Left lung (tissue), 10 donors: Measurements from ENCODE around the gene MYLK. TPM values are rescaled to one million over a fixed set of nuclear protein-coding genes. Genes with fewer than 3 reads are reported as not detected.

Source experiments
- ATAC-seq: fragments of 200-7000 bp; cut with Tn5 transposase; one replicate; pipeline ENCODE4 v1.9.1; 2020; ENCODE audit warnings: moderate library complexity
- DNase-seq, 4 donors: peaks; one replicate each; pipeline ENCODE4 v3.0.0-alpha.2; 2013 to 2020
- H3K27ac ChIP-seq, 2 donors: fragments of 200-600 bp; sonication (generic) in 1 of 2; one replicate each; pipeline versions ENCODE4 v1.5.0 to v1.8.0; 2020 to 2021
- H3K27me3 ChIP-seq, 2 donors: fragments of 200-600 bp; sonication (generic) in 1 of 2; one replicate each; pipeline versions ENCODE4 v1.5.0 to v1.8.0; 2020 to 2021
- H3K36me3 ChIP-seq, 2 donors: fragments of 200-600 bp; sonication (generic) in 1 of 2; one replicate each; pipeline versions ENCODE4 v1.5.0 to v1.8.0; 2020 to 2021
- H3K4me1 ChIP-seq, 2 donors: fragments of 200-600 bp; one replicate each; pipeline ENCODE4 v1.8.0; 2021
- H3K4me3 ChIP-seq, 2 donors: fragments of 200-600 bp; sonication (generic) in 1 of 2; one replicate each; pipeline versions ENCODE4 v1.5.0 to v1.8.0; 2020 to 2021; ENCODE audit warnings: mild to moderate bottlenecking in 1 of 2
- H3K9me3 ChIP-seq, 2 donors: fragments of 200-600 bp; sonication (generic) in 1 of 2; one replicate each; pipeline versions ENCODE4 v1.5.0 to v1.8.0; 2020 to 2021
- CTCF ChIP-seq, 2 donors: fragments of 200-600 bp; sonication (generic) in 1 of 2; IDR thresholded peaks; one replicate each; pipeline versions ENCODE4 v1.5.0 to v1.8.0; 2021; ENCODE audit warnings: antibody characterized with exemption in 2 of 2
- intact Hi-C, 2 donors: fragments of 100-400 bp; cut with DNase I; formaldehyde crosslinking; loops; one replicate each; pipeline versions ENCODE4 v1.11.2 to v1.14.2; 2022
- polyA plus RNA-seq, 6 donors: library from polyadenylated mRNA; unstranded; fragments of 120-200 nt; gene quantifications; one replicate each; pipeline ENCODE4 v1.2.1, GENCODE V29; 2013; ENCODE audit not compliant: insufficient read length in 6 of 6
- total RNA-seq, 2 donors: library from RNA; stranded (reverse); fragmentation: NEBNext Ultra II Directional; extraction: Animal tissue kit (Norgen Biotek cat#: 25700); gene quantifications; one replicate each; pipeline ENCODE4 v1.2.1, GENCODE V29; 2021
- donor health status: DM: no; HTN: yes; CAD: no.
- donor health status: DM: no; HTN: no; CAD: no.

Gene MYLK
- total and polyA plus RNA-seq, 8 donors = 155 to 468 (median 410) TPM

GRCh38 chr3:123593381-123593780 lies 290.8 kb downstream of the MYLK start:
- intact Hi-C loops = no loop called here
- Histone ChIP-seq H3K36me3 (peaks cover 0 to 10% of the 10 kb centered on the region in 2 donors), H3K4me1 (no peaks in the 10 kb centered on the region), H3K9me3 (peaks cover 0 to 14% of the 10 kb centered on the region in 2 donors), H3K4me3 (no peak overlapping the region), H3K27me3 (no peaks in the 10 kb centered on the region), H3K27ac (no peak overlapping the region)
- no peak for DNase-seq
- TF ChIP-seq CTCF (IDR thresholded peaks at IDR 0.05) = no peak
- no peak for ATAC-seq

GRCh38 chr3:123590685-123591450 lies 293.3 kb downstream of the MYLK start:
- H3K4me3 ChIP-seq = no peak overlapping the region
- H3K9me3 ChIP-seq = peaks cover 0 to 14% of the 10 kb centered on the region in 2 donors
- H3K36me3 ChIP-seq = peaks cover 0 to 10% of the 10 kb centered on the region in 2 donors
- no peak for ATAC-seq
- intact Hi-C loops = no loop called here
- H3K27me3 ChIP-seq = no peaks in the 10 kb centered on the region
- no peak for DNase-seq
- TF ChIP-seq CTCF (IDR thresholded peaks at IDR 0.05) = no peak
- H3K4me1 ChIP-seq = peaks cover 0 to 8% of the 10 kb centered on the region in 2 donors
- no peak overlapping the region for H3K27ac ChIP-seq

GRCh38 chr3:123587401-123587800 lies 296.7 kb downstream of the MYLK start:
- DNase-seq (no peak), ATAC-seq (no peak)
- no peak overlapping the region for H3K27ac ChIP-seq
- H3K4me3 ChIP-seq = no peak overlapping the region
- H3K9me3 ChIP-seq = peaks cover 0 to 14% of the 10 kb centered on the region in 2 donors
- H3K27me3 ChIP-seq = no peaks in the 10 kb centered on the region
- peaks cover 5 to 27% of the 10 kb centered on the region in 2 donors for H3K4me1 ChIP-seq
- intact Hi-C loops = no loop called here
- TF ChIP-seq CTCF (IDR thresholded peaks at IDR 0.05) = no peak
- H3K36me3 ChIP-seq = peaks cover 0 to 10% of the 10 kb centered on the region in 2 donors

- peaks cover 0 to 14% of the 10 kb centered on the region in 2 donors for H3K9me3 ChIP-seq
- no peak for TF ChIP-seq CTCF (IDR thresholded peaks at IDR 0.05)
- no peak for DNase-seq
- ATAC-seq = no peak
- H3K27me3 ChIP-seq = no peaks in the 10 kb centered on the region
- peak overlapping the region in 1 of 2 donors; percentile 86 for H3K4me3 ChIP-seq
- peaks cover 0 to 10% of the 10 kb centered on the region in 2 donors for H3K36me3 ChIP-seq
- intact Hi-C loops = no loop called here
- peaks cover 8 to 27% of the 10 kb centered on the region in 2 donors for H3K4me1 ChIP-seq
- no peak overlapping the region for H3K27ac ChIP-seq
These were observed 297.2 kb downstream of the MYLK start for GRCh38 chr3:123586968-123587367.

GRCh38 chr3:123586131-123586530 lies 298.0 kb downstream of the MYLK start:
- peak; percentile 39 for ATAC-seq
- peak overlapping the region; percentile 96 for H3K27ac ChIP-seq

More at GRCh38 chr3:123586131-123586530, 298.0 kb downstream of the MYLK start:
- intact Hi-C loops = no loop called here
- Histone ChIP-seq H3K4me3 (peak overlapping the region; percentile 76 to 86), H3K36me3 (peaks cover 0 to 15% of the 10 kb centered on the region in 2 donors), H3K27me3 (no peaks in the 10 kb centered on the region), H3K9me3 (peaks cover 0 to 12% of the 10 kb centered on the region in 2 donors), H3K4me1 (peaks cover 8 to 27% of the 10 kb centered on the region in 2 donors)
- no peak for TF ChIP-seq CTCF (IDR thresholded peaks at IDR 0.05)
- peak in 3 of 4 donors; percentile 17 to 51 (median 30) for DNase-seq
